Iris pigment epithelial cell (primary cell): ENCODE measurements around the gene ZCCHC8.
"Not testable (repeated sequence)": the region's sequence is repeated elsewhere in the genome, so short reads cannot be mapped to it uniquely, and the experiment has no call there.

Experiments used
- DNase-seq: peaks from one replicate; pipeline ENCODE4 v3.0.0-alpha.2; 2011; ENCODE audit warnings: low read depth

ZCCHC8 gene

GRCh38 chr12:122471324-122472226, 29.2 kb downstream of the ZCCHC8 start:
- DNase-seq, result peak; percentile 81

- not testable (repeated sequence) for DNase-seq
Measured at GRCh38 chr12:122470576-122470975, 30.2 kb downstream of the ZCCHC8 start.

- DNase-seq, result not testable (repeated sequence)
Measured at GRCh38 chr12:122469856-122470255, 30.9 kb downstream of the ZCCHC8 start.

GRCh38 chr12:122467983-122468382, 32.7 kb downstream of the ZCCHC8 start:
- DNase-seq, result no peak

GRCh38 chr12:122464317-122465042, 36.3 kb downstream of the ZCCHC8 start:
- DNase-seq, result peak; percentile 99

- no peak for DNase-seq
Measured at GRCh38 chr12:122460641-122461040, 40.1 kb downstream of the ZCCHC8 start.

GRCh38 chr12:122460061-122460460, 40.7 kb downstream of the ZCCHC8 start:
- DNase-seq, result no peak

- no peak for DNase-seq
Measured at GRCh38 chr12:122459211-122459610, 41.5 kb downstream of the ZCCHC8 start.

GRCh38 chr12:122458105-122459035, 42.4 kb downstream of the ZCCHC8 start:
- DNase-seq, result no peak

GRCh38 chr12:122457627-122458026, 43.1 kb downstream of the ZCCHC8 start:
- DNase-seq, result no peak

- DNase-seq, result no peak
Measured at GRCh38 chr12:122454739-122455138, 46.0 kb downstream of the ZCCHC8 start.

- DNase-seq, result no peak
Measured at GRCh38 chr12:122454250-122454721, 46.4 kb downstream of the ZCCHC8 start.

- DNase-seq, result no peak
Measured at GRCh38 chr12:122452701-122453285, 47.9 kb downstream of the ZCCHC8 start.

- DNase-seq, result peak; percentile 95
Measured at GRCh38 chr12:122449317-122449716, 51.4 kb downstream of the ZCCHC8 start.

GRCh38 chr12:122447825-122448224, 52.9 kb downstream of the ZCCHC8 start:
- not testable (repeated sequence) for DNase-seq

GRCh38 chr12:122446390-122446789, 54.3 kb downstream of the ZCCHC8 start:
- not testable (repeated sequence) for DNase-seq

GRCh38 chr12:122444071-122444470, 56.7 kb downstream of the ZCCHC8 start:
- DNase-seq, result not testable (repeated sequence)

- not testable (repeated sequence) for DNase-seq
Measured at GRCh38 chr12:122438822-122439221, 61.9 kb downstream of the ZCCHC8 start.

GRCh38 chr12:122437656-122438121, 63.0 kb downstream of the ZCCHC8 start:
- peak; percentile 39 for DNase-seq

GRCh38 chr12:122435186-122435585, 65.5 kb downstream of the ZCCHC8 start:
- DNase-seq, result no peak

GRCh38 chr12:122429043-122429442, 71.7 kb downstream of the ZCCHC8 start:
- DNase-seq, result not testable (repeated sequence)
